GM18517 (cell line): ENCODE measurements around the gene DPY19L3.
"Not testable (repeated sequence)": the region's sequence is repeated elsewhere in the genome, so short reads cannot be mapped to it uniquely, and the experiment has no call there.

ENCODE experiments used
- ATAC-seq: cut with Tn5 transposase; IDR thresholded peaks from one replicate; pipeline ENCODE4 v1.9.1; 2021; ENCODE audit warnings: mild to moderate bottlenecking, moderate library complexity; ENCODE audit not compliant: unreplicated experiment

DPY19L3 gene

DNA sequence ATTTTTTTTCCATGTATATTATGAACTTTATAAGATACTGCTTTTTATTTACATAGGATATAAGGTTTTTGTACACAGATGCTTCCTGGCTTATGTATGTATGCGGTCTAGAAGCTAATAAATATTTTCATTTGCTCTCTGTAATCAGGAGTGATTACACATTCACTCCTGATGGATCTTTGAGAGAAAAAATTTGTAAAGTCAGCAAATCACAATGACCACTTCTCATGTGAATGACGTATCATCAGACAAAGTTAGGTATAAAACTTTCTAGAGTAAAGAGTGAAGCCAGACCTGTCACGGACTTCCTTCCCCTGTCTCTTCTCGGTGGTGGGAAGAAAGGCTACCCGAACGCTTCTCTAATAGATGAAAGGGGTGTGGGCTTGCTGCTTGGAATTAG lies 31.1 kb downstream of the DPY19L3 start:
- ATAC-seq = no peak

DNA sequence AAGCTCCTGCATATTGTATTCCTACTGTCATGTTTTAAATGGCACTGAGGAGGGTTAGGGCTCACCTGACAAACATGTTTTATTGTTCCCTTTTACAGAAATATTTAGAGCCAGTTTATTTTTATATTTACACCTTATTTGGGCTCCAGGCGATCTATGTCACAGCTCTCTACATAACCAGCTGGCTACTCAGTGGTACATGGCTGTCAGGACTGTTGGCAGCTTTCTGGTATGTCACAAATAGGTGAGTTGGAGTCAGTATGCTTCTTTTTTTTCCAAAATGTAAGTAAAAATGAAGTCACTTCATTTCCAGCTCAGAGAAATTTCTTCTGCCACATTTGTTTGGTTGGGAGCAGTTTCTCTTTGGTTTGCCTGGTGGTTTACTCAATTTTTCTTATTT lies 31.5 kb downstream of the DPY19L3 start:
- ATAC-seq = no peak

DNA sequence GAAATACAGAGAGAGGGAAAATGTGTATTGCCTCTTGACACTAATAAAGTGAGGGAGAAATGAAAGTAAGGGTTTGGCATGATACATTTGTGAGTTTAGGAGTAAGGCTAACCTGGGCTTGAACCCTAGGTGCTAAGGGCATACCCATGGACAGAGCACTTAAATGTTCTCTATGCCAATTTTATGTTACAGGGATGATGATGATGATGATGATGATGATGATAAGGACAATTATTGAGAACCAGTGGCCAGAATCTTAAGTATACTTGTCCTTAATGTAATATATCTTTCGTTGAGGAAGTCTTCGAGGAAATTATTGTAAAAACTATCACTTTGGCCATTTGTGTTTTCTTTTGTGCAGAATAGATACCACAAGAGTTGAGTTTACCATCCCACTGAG lies 33.2 kb downstream of the DPY19L3 start:
- ATAC-seq = no peak

DNA sequence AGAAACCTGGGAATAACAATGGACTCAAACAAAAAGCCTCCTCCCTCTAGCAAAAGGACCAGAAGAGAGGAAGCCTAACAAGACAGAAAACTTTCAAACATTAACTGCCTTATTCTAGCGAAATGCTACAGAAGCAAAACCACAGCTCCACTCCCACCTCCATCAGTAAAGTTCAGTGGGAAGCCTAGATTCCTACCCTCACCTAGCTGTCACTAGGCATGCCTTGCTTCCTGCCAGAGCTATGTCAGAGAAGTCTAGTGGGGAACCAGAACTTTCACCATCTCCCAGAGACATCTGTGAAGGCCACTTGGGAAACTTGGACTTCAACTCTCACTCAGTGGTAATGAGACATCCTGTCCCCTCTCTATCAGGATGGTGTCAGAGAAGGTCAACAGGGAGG lies 37.1 kb downstream of the DPY19L3 start:
- no peak for ATAC-seq

DNA sequence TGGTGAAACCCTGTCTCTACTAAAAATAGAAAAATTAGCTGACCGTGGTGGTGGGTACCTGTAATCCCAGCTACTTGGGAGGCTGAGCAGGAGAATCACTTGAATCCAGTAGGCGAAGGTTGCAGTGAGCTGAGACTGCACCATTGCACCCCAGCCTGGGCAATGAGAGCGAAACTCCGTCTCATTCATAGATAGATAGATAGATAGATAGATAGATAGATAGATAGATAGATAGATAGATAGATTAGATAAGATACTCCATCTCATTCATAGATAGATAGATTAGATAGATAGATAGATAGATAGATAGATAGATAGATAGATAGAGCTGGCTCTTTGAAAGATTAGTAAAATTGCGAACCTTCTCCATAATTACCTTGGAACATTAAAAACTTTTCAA lies 42.0 kb downstream of the DPY19L3 start:
- ATAC-seq = not testable (repeated sequence)

DNA sequence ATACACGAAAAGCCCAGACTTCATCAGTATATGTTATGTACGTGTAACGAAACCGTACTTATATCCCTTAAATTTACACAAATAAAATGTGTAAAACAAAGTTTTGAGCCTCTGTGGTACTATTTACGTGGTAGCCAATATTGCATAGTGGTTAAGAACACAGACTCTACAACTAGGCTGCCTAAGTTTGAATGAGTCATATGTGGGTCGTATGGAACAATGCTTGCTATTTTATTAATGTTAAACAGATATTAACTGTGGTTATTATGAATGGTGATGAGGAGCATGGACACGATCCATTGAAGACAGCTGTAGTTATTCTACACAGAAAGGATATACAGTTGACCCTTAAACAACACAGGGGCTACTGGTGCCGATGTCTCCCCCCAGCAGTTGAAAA lies 42.5 kb downstream of the DPY19L3 start:
- no peak for ATAC-seq

DNA sequence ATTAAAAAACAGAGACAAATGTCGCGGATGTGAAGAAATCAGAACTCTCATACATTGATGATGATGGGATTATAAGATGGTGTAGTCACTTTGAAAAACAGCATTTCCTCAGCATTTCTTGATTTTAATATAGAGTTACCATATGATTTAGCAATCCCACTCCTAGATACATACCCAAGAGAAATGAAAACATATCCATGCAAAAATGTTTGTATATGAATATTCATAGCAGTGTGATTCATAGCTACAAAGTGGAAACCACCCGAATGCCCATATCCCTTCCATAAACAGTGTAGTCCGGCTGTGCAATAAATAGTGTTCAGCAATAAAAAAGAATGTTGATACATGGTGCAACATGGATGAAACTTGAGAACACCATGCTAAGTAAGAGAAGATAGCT lies 44.6 kb downstream of the DPY19L3 start:
- ATAC-seq = no peak

DNA sequence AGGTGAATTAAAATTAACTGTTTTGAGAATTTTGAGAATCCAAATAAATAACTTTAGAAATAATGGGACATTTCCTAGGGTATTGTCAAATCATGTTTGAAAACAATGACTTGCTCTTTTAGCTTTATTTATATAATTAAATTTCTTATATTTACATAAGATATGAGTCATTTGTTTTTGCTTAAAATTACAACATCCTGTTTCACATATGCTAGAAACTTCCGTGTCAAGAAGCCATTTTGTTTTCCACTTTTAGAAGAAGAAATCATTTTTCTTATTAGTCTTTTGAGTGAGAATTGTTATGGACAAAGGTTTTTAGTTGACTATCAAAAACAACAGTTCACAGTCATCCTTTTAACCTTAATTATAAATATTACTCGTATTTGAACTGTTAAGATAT lies 48.2 kb downstream of the DPY19L3 start:
- ATAC-seq = no peak

DNA sequence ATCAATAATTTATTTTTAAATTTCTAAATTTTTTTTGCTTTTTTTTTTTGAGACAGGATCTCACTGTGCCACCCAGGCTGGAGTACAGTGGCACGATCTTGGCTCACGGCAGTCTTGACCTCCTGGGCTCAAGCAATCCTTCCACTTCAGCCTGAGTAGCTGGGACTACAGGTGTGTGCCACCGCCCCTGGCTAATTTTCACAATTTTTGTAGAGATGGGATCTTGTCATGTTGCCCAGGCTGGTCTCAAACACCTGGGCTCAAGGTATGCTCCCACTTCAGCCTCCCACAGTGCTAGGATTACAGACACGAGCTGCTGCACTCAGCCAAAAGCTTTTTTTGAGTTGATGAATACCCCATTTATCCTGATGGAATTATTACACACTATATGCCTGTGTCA lies 50.8 kb downstream of the DPY19L3 start:
- no peak for ATAC-seq

DNA sequence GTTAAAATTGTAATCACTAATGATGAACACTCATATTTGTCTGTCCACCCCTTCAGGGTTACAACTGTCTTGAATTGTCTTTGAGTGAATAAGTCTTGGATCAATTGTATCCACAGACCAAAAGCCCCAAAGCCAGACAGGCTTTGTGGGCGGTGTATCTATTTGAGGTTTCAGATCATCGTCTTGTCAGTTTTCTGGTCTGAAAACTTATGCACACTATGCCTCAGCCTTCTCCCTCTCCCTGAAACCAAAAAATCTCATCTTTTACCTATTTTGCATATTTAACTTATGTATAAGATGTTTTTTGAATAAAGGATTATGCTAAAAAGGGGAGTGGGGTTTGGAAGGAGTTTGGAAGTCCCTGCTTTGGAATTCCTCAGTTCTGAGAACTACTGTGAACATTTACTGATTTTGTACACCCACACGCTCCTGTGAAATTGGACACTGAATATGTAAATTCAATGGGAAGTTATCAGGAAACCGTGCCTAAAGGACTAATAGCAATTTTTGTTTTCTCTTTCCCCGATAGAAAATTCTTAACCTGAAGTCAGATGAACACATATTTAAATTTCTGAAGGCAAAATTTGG lies 52.1 kb downstream of the DPY19L3 start:
- no peak for ATAC-seq

DNA sequence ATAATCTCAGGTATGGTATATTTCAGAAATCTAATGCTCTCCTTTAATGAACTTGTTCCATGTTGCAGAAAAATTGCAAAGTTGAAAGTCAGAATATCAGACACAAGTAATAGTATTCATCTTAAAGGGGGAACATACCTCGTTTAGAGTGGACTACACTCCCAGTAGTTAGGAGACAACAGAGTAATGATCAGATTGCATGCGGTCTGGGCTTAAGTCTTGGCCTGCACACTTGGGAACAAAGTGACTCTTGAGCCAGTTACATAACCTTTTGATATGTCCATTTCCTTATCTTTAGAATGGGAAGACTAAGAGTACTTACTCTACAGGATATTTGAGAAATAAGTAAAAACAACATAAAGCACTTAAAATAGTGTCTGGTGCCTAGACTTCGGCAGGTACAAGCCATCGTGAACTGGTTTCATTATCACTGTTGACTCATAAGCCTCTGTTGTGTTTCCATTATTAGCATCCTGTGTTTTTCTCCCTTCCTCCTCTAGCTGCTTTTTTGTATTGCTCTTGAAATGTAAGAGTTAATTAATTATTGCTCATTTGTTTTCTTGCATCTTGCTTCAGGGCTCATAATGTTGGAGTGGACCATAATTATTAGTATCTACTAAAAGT lies 53.0 kb downstream of the DPY19L3 start:
- ATAC-seq = peak; percentile 94

DNA sequence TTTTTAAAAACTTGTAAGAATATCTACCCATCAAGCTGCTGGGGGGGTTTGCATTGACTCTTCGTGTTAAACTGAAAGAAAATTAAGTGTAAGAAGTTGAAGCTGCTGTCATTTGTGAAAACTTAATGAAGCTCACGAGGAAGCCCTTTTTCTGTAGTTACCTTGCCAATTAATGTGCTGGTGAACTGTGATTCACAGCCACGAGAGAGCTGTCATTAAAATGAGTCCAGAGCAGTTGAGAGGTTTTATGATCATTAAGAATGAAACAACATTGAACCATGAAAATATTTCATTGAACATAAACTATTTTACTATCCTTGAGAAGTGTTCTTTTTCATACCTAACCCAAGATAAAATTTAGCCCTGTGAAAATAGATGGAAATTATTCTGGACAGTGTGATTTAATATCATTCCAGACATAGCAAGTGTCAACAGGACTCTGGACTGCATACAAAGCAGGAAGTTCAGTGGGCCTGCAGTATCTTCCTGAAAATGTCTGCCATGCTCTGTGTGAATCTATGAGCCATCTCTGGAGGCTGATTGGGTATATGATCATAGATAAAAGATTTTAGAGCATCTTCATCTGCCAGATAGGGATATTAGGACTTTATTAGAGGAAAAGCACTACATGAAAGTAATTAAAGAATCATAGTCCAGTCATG lies 53.8 kb downstream of the DPY19L3 start:
- ATAC-seq = no peak

DNA sequence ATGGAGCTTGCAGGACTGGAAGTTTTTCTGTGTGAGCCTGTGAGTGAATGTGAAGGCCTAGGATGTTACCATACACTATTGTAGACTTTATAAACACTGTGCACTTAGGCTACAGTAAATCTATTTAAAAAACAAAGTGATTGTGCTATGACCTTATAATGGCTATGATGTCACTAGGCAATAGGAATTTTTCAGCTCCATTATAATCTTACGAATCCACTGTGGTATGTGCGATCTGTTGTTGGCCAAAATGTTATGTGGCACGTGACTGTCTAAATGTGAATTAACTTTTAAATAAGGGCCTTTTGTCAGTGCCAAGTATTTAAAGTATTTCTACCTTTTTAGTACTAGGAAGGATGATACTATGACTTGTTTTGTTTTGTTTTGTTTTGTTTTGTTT lies 54.9 kb downstream of the DPY19L3 start:
- no peak for ATAC-seq

DNA sequence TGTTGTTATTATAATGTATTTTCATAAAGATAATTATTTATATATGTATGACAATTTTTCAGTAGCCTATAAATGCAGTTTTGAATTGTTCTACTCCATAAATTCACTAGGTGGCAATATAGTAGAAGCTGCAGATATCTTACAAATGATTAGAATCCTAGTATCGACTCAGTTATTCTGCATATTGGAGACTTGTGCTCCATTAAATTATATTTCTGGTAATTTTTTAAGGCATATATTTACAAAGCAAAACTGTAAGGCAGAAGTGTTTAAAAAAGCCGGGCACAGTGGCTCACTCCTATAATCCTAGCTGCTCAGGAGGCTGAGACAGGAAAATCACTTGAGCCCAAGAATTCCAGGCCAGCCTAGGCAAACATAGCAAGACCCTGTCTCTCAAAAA lies 58.7 kb downstream of the DPY19L3 start:
- no peak for ATAC-seq

DNA sequence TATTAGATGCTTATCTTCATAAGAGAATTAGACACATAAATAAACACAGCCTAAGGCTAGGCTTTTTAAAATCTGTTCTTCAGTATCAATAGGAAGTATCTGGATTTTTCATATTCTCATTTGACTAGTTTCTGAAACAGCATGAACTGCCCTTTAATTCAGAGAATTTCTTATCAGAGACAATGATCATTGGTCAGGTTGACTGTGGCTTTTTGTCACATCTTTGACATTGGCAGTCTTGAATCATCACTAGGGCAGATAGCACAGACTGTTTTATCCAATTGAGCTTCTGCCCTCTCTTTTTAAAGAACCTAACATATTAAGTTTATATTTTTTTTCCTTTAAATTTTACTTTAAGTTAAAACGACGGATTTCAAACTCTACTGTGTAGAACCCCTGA lies 59.6 kb downstream of the DPY19L3 start:
- ATAC-seq = no peak

DNA sequence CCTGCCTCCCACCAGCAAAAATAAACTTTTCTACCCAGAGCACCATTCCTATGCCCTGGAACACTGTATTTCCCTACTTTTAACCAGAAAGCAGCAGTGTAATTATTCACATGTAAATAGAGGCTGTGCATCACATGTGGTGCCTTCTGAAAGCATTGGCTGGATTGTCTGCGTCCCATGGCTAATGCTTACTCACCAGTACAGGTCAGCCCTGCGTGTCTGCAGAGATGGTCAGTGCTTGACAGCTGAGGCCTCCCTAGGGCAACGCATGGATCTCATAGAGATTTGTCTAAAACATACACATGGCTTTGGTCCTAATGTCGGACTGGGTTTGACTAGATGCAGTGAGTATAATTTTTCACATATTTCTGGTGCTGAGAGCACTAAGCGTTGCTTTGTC lies 64.2 kb downstream of the DPY19L3 start:
- no peak for ATAC-seq

DNA sequence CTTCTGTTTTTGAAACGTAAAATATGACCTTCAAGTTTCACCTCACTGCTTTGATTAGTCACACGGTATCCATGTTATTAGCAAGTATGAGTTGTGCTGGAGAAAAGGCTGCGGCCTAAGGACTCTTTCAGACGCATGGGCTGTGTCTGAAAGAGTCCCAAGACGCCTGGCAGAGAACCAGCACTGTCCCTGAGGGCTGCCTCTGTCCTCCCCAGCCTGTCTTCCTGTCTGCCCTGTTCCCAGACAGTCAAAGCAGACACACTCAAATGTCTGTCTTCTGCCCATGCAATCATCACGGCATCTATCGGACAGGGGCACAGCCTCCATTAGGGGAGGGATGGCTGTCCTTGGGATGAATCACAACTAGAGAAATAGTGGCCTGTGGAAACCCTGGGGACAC lies 65.5 kb downstream of the DPY19L3 start:
- no peak for ATAC-seq

DNA sequence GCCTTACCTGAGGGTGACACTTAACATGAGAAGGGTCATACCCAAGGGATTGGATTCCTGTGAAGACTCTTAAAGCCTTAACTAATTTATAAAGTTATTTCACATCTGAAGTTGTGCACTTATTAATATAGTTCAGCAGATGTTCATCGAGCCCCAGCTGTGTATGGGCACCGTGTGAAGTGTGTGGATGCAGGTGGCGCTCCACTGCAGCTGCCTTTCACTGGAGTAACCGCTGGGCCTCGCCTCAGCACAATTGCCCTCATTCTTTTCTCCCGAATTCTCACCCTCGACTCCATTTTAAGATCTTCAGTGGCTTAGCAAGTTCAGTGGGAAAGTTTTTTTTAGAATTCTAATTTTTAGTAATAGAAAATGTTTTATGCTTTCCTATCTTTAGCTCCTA lies 66.2 kb downstream of the DPY19L3 start:
- ATAC-seq = no peak

DNA sequence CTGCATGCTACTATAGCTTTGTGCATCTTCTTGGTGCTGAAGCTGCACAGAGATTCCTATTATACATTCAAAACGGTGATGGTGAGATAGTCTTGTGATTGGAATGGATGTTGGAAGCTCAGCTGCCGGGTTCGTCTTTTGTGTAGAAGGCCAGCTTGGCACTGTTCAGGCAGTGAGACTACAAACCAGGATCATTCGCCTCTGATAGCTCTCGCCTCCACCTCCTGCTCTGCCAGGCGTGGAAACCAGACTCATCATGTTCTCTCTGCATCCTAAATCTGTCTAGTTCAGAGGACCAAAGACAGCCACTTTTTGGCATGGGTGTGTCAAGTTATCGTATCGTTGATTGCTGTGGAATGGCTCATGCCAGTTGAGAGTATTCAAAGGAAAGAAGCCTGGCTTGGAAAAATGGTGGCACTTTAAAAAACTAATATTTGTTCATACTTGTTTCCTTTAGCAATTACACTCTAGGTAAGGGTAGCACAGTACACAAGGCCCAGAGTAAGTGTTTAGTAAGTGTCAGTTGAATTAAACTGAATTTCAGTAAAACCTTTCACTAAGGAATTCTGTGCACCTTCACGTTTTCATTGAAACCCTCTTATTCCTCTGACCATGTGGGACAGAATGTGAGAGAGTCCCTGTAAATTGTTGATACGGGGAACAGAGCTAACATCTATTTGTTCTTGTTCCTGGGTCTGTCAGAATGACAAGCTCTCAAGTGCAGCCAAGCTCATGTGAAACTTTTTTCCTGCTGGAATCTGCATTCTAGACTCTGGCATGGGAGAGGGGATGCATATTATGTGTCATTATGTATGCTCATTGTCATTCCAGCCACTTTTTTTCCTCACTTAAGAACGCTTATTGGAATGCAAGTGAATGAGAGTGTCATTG lies 69.8 kb downstream of the DPY19L3 start:
- ATAC-seq = no peak

DNA sequence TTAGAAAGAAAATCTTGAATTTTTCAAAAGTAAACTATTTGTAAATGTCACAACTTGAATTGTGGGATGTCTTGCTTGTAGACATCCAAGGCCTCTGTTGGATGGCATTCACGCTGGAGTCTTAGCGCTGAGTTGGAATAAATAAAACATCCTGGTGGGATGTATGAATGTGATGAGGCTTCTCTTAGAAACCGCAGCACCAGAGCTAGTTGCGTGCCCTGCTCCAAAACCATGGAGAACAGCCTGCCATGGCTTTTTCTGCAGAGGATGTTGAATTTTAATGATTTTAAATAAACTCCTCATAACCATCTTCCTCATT lies 70.4 kb downstream of the DPY19L3 start:
- ATAC-seq = no peak

DNA sequence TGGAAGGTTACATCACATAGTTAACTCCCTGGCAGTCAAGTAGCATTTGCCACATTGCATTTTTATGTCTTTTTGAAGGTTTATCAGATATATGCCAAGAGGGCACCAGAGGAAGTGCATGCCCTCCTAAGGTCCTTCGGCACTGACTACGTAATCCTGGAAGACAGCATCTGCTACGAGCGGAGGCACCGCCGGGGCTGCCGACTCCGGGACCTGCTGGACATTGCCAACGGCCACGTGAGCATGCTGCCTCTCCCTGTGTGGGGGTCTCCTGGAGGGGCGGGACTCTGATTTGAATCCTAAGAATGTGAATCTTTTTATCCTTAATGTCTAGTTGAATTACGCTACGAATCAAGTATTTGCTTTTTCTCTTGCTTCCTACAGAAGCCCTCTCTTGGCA lies 74.8 kb downstream of the DPY19L3 start:
- no peak for ATAC-seq

DNA sequence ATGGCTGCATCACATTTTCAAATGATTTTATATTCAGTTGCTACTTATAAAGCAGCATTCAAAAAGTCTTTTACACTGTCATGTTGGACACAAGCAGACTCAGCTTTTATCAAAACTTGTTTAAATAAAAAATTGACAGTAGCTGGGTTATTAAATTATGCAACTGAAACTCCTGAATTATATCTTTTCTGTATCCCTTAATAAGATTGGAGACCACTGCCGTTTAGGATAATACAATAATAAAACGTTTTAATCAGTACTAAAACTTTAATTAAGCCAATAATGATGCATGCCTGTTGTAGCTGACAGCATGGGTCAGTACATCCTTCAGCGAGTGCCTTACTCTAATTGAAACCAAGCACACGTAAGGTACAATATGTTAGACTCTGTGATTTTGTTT lies 78.0 kb downstream of the DPY19L3 start:
- ATAC-seq = no peak
